Measurements from ENCODE around the gene RAB26.
A peak's percentile ranks its signal among the peaks of the same experiment; 100 is the strongest.

The RAB26 gene

DNA sequence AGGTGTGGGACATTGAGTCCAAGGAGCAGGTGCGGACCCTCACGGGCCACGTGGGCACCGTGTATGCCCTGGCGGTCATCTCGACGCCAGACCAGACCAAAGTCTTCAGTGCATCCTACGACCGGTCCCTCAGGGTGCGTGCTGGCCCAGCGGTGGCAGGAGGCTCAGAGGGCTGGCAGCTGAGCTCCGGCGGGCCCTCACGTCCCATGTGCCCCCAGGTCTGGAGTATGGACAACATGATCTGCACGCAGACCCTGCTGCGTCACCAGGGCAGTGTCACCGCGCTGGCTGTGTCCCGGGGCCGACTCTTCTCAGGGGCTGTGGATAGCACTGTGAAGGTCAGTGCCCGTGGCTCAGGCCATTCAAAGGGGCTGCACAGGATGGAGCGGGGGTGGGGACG is 27.6 kb downstream of the RAB26 start:
- peak; percentile 13 for FAIRE-seq

DNA sequence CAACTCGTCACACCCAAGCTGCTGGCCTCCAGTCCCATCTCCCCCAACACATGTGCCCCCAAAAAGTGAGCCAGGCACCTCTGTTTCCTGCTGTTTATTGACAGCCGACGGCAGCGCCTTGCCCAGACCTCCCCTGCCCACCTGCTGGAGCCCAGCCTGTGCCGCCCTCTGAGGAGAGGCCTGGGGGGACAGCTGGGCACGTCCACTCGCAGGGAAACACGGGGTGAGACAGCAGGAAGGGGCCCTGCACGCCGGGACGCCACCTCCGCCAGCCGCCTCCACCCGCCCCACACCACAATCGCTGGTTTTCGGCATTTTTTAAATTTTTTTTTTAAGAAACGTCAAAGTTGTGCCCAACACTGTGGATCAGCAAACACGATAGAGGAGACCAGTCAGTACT is 28.7 kb downstream of the RAB26 start:
- DNase-seq (ENCODE audit: low spot score) (no peak), FAIRE-seq (no peak)

More for the DNA sequence above, 27.6 kb downstream of the RAB26 start:
- no peak for DNase-seq (ENCODE audit: low spot score)

DNA sequence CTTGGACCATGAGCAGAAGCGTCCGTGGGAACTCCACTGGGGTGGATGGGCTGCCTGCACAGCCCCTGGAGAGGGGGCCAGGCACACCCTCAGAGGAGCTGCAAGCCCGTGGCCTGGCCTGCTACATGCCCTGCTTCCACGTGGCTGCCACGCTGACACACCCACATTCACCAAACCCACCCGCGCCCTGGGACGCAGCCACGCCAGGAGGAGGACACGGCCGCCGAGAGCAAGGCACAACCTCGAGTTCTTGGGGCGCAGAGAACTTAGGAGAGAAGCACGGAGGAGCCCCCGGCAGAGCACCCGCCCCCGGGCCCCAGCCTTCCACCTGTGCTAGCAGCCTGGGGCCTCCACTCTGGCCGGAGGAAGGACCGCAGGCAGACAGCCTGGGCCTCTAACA is 29.1 kb downstream of the RAB26 start:
- DNase-seq (ENCODE audit: low spot score) (no peak), FAIRE-seq (no peak)

- FAIRE-seq (peak; percentile 37), DNase-seq (ENCODE audit: low spot score) (peak; percentile 40)
These were observed 30.1 kb downstream of the RAB26 start for GRCh38 chr16:2178321-2179106.

DNA sequence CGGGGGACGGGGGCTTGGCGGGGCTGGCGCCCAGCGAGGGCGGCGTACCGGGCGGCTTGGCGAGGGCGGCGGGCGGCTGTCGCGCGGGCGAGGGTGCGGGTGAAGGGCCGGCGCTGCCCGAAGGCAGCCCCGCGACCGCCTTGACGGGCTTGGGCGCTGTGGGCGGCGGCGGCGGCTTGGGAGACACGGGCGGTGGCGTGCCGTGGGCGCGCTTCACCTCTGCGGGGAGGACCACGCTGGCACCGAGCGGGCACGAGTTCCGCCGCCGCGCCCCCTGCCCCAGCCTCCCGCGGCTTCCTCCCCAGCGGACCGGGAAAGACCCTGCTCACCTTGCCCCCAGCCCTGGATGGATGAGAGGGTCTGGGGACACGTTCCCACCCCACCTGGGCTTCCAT is 30.7 kb downstream of the RAB26 start:
- FAIRE-seq (no peak), DNase-seq (ENCODE audit: low spot score) (no peak)

GRCh38 chr16:2179576-2179975 is 31.2 kb downstream of the RAB26 start:
- no peak for FAIRE-seq
- DNase-seq (ENCODE audit: low spot score) = no peak

- DNase-seq (ENCODE audit: low spot score) = no peak
- FAIRE-seq = no peak
These were observed 32.0 kb downstream of the RAB26 start for GRCh38 chr16:2180461-2180860.

GRCh38 chr16:2180962-2181923 is 32.8 kb downstream of the RAB26 start:
- no peak for DNase-seq (ENCODE audit: low spot score)

GRCh38 chr16:2181952-2182351 is 33.5 kb downstream of the RAB26 start:
- DNase-seq (ENCODE audit: low spot score) (no peak), FAIRE-seq (peak; percentile 69)

More at GRCh38 chr16:2180962-2181923, 32.8 kb downstream of the RAB26 start:
- no peak for FAIRE-seq

DNA sequence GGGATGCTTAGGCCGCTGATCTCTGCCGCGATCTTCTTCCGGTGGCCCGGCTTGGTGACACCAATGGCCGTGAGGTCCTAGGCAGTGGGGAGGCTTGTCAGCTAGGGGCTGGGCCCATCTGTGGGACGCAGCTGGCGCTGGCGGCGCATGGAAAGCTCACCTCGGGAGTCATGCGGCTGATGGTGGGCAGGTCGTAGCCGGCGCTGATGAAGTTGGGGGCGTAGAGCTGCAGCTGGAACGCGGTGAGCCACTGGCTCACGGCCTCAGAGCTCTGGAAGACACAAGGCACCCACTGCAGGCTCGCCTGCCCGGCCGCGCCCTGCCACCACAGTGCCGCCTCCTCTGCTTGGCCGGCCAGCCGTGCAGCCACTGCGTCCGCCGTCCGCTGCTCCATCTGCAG is 35.2 kb downstream of the RAB26 start:
- FAIRE-seq (no peak), DNase-seq (ENCODE audit: low spot score) (no peak)

DNA sequence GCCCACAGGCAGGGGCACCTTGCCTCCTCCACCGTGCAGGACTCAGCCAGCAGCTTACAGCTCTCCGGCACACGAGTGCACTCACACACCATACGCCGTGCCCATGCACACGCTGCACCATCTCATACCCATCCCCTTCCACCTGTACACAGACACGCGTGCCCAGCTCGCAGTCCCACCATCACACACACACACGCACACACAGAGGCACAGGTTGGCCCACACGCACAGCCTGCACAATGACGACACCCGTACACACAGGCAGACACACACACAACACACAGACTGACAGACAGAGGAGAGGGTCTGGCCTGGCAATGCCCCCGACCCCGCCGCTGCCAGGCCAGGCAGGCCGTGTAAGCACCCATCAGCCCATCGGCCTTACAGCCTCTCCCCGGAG is 35.9 kb downstream of the RAB26 start:
- FAIRE-seq (peak; percentile 59), DNase-seq (ENCODE audit: low spot score) (no peak)

DNA sequence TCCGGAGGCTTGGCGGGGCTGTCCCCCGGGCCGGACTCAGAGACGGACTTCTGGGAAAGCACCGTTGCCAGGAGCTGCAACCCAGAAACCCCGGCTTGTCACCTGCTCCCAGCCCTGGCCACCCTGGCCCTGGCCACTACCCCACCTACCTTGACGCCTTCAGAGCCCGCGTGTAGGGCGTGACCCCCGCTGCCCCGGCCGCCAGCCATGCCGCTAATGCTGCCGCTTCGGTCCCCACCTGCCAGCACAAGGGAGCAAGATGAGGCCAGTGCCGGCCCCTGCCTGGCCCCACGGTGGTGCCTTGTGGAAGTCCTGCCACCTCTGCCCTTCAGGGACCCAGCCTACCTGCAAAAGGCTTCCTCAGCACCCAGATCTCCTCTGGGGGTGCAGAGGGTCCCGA is 36.5 kb downstream of the RAB26 start:
- DNase-seq (ENCODE audit: low spot score) (no peak), FAIRE-seq (no peak)

DNA sequence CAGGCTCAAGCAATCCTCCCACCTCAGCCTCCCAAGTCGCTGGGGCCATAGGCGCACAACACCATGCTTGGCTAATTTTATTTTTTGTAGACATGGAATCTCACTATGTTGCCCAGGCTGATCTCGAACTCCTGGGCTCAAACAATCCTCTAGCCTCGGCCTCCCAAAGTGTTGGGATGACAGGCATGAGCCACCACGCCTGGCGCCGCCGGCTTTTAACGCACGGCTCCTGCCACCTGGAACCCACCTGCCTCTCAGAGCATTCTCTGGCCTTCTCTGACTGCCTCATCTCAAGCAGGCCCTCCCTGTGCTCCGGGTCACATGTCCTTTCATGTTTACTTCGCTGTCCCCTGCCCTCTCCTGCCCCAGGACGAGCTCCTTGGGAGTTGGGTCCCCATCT is 37.6 kb downstream of the RAB26 start:
- no peak for DNase-seq (ENCODE audit: low spot score)
- no peak for FAIRE-seq

- FAIRE-seq = no peak
- no peak for DNase-seq (ENCODE audit: low spot score)
These were observed 38.1 kb downstream of the RAB26 start for GRCh38 chr16:2186505-2186904.

- DNase-seq (ENCODE audit: low spot score) (no peak), FAIRE-seq (no peak)
These were observed 38.8 kb downstream of the RAB26 start for GRCh38 chr16:2187212-2187611.

DNA sequence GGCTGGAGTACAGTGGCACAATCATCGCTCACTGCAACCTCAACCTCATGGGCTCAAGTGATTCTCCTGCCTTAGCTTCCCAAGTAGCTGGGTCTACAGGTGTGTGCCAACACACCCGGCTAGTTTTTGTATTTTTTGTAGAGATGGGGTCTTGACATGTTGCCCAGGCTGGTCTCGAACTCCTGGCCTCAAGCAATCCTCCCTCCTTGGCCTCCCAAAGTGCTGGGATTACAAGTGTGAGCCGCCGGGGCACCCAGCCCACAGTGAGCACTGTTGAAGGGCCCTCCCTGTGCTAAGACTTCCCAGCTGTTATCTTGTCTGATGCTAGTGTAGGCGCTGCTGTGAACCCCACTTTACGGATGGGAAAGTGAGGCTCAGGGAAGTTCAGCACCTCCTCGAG is 40.0 kb downstream of the RAB26 start:
- no peak for FAIRE-seq
- no peak for DNase-seq (ENCODE audit: low spot score)

DNA sequence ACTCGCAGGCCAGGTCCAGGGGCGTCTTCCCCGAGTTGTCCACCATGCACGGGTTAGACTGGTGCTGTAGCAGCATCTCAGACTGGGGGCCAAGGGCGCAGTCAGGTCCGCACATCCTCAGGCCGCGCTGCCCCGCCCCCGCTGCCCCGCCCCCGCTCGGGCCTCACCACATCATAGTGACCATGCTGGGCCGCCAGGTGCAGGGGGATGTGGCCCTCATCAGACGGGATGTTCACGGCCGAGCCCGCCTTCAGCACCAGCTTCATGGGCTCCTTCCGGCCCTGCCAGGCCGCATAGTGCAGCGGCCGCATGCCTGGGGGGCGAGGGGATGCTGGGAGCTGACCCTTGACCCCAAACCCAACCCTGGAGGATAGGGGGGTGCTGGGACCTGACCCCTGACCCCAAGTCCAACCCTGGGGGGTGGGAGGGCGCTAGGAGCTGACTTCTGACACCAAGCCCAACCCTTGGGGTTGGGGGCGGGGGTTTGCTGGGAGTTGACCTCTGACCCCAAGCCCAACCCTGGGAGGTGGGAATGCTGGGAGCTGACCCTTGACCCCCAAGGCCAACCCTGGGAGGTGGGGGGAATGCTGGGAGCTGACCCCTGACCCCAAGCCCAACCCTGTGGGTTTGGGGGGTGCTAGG is 40.9 kb downstream of the RAB26 start:
- DNase-seq (ENCODE audit: low spot score) (no peak), FAIRE-seq (no peak)

DNA sequence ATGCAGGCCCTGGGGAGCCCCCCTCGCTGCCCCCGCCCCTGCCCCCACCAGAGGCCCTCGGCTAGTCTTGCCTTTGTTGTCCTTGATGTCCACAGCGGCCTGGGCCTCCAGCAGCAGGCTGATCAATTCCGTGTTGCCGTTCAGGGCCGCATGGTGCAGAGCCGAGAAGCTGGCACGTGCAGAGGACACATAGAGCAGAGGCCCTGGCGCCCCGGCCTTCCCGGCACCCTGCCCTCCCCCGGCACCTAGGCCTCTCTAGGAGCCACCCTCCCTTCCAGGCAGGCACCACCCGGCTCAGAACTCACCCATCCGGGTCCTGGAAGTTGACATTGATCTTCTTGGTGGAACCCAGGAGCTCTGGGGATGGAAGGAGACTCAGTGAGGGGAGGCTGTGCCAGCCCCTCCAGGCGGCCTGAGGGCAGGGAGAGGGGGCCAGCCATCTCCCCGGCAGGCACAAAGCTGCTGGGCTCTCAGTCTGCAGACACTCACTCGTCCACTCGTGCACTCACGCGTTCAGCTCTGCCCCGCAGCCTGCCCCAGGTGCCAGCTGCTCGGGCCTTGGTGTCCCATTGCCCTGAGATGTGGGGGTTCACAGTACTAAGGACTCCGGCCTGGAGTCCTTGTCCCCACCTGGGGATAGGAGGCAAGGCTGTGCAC is 41.7 kb downstream of the RAB26 start:
- DNase-seq (ENCODE audit: low spot score) (no peak), FAIRE-seq (no peak)

DNA sequence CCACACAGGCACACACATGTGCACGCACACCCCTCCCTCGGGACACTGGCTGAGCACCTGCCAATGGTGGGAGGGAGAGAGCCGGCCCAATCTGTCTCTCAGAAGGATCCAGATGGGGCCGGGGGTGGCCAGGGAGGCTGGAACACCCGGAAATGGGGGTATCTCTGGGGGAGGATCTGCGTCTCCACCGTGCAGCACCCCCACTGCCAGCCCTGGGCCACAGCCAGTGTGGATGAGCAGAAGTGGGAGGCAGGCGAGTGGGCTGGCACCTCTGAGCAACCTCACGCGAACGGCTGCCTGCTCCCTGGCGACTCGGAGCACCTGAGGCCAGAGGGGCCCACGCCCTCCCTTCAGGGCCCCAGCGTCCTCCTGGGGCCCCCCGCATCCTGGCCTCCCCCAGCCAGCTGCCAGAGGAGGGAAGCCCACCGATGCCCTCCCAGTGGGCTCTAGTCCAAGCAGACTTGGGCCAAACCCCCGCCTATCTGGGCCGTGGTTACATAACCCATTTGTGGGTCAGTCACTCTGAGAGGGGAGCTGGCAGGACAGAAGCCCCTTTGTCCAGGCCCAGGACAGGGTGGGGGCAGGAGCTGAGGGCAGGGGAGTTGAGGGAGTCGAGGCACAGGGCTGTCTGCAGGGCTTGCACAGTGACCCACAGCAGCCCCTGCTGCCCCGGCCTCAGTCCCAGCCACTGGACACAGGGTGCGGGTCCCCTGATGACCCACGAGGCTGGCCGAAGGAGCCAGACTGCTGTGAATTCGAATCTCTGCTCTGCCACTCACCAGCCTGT is 42.4 kb downstream of the RAB26 start:
- DNase-seq (ENCODE audit: low spot score) = no peak
- no peak for FAIRE-seq

GRCh38 chr16:2191446-2191706 is 43.0 kb downstream of the RAB26 start:
- DNase-seq (ENCODE audit: low spot score) (no peak), FAIRE-seq (no peak)

All from urothelium cell line (cell line).